Activated CD4-positive, CD25-positive, alpha-beta regulatory T cell treated with anti-CD3 and anti-CD28 coated beads, Interleukin-2, amount 50 U/mL, for 16 hours (primary cell): ENCODE results near the gene FOXJ2.
"Not testable (repeated sequence)": the region's sequence is repeated elsewhere in the genome, so short reads cannot be mapped to it uniquely, and the experiment has no call there.

Source experiments
- DNase-seq: peaks from one replicate; pipeline ENCODE4 v3.0.0-alpha.2; 2020; ENCODE audit warnings: low read depth, low spot score

Gene FOXJ2

GRCh38 chr12:8065991-8066594 lies 33.6 kb downstream of the FOXJ2 start, which contains the start of gene C3AR1:
C3AR1 (minus strand) TSS chr12:8066359; CDS start chr12:8060185, 6,174 bp downstream.
- DNase-seq: no peak

GRCh38 chr12:8069582-8069981 lies 37.1 kb downstream of the FOXJ2 start:
- DNase-seq: no peak

- DNase-seq: not testable (repeated sequence)
Measured at GRCh38 chr12:8071820-8072219, 39.3 kb downstream of the FOXJ2 start.

- DNase-seq: no peak
Measured at GRCh38 chr12:8075935-8076334, 43.4 kb downstream of the FOXJ2 start.

GRCh38 chr12:8076366-8076765 lies 43.9 kb downstream of the FOXJ2 start:
- no peak for DNase-seq

- no peak for DNase-seq
Measured at GRCh38 chr12:8077207-8077606, 44.7 kb downstream of the FOXJ2 start.

GRCh38 chr12:8078398-8078797 lies 45.9 kb downstream of the FOXJ2 start:
- DNase-seq: no peak

- no peak for DNase-seq
Measured at GRCh38 chr12:8078916-8079315, 46.4 kb downstream of the FOXJ2 start.

- no peak for DNase-seq
Measured at GRCh38 chr12:8080120-8080519, 47.6 kb downstream of the FOXJ2 start.

- no peak for DNase-seq
Measured at GRCh38 chr12:8081251-8081920, 48.9 kb downstream of the FOXJ2 start.

GRCh38 chr12:8082808-8083100 lies 50.2 kb downstream of the FOXJ2 start:
- no peak for DNase-seq

GRCh38 chr12:8084351-8084750 lies 51.8 kb downstream of the FOXJ2 start:
- not testable (repeated sequence) for DNase-seq

- DNase-seq: no peak
Measured at GRCh38 chr12:8087666-8088065, 55.1 kb downstream of the FOXJ2 start.

- DNase-seq: no peak
Measured at GRCh38 chr12:8088574-8088973, 56.1 kb downstream of the FOXJ2 start.

- not testable (repeated sequence) for DNase-seq
Measured at GRCh38 chr12:8089277-8089676, 56.8 kb downstream of the FOXJ2 start.

- no peak for DNase-seq
Measured at GRCh38 chr12:8089716-8090115, 57.2 kb downstream of the FOXJ2 start.

- DNase-seq: no peak
Measured at GRCh38 chr12:8093291-8093690, 60.8 kb downstream of the FOXJ2 start.

GRCh38 chr12:8096281-8096915 lies 63.9 kb downstream of the FOXJ2 start:
- no peak for DNase-seq

- no peak for DNase-seq
Measured at GRCh38 chr12:8099235-8099634, 66.7 kb downstream of the FOXJ2 start.
